HG03460 (cell line): ENCODE data around the gene FAM83D.
A peak's percentile ranks its signal among the peaks of the same experiment; 100 is the strongest.
"Not testable (repeated sequence)": the region's sequence is repeated elsewhere in the genome, so short reads cannot be mapped to it uniquely, and the experiment has no call there.

Source experiments
- ATAC-seq: cut with Tn5 transposase; IDR thresholded peaks from one replicate; pipeline ENCODE4 v1.9.1; 2021; ENCODE audit not compliant: unreplicated experiment

The FAM83D gene

DNA sequence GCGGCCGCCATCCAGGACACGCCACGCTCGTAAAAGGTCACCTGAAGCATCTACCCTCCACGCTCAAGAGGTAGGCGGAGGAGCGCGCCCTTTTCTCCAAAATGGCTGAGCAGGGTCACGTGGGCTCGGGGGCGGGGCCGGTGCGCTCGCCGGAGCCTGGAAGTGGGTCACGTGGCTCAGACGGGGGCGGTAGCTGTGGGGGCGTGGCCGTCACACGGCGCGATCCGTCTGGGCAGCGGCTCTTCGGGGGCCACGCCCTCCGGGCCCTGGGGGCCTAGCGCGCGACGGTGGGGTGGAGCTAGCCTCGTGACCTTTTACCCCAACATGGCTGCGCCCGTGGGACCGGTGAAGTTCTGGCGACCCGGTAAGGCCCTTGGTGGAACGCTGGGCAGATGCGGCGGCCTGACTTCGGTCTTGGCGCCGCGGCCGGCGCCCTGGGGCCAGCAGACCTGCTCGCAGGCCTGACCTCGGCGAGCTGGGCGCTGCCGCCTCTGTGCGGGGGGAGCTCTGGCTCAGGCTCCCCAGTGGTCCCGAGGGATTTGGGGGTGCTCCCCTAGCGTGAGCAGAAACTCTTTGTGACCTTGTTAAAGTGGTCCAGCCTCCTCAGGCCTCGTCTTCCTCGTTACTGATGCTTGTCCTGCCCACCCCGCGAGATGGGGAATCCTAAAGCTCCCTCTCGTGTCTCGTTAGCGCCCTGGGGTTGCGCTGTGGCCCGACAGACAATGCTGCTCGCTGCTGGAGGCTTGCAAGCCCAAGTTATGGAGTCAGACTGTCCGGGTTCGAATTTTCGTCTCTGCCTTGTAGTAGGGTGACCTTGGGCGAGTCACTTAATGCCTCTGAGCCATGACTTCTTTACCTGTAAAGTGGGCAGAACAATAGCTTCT lies 36.1 kb downstream of the FAM83D start, which contains the start of gene DHX35:
Gene DHX35, plus strand, starts transcription at position 301 of the 884 bp plus-strand sequence. Its CDS starts 24 bp downstream, at position 325.
- ATAC-seq = peak; percentile 89

DNA sequence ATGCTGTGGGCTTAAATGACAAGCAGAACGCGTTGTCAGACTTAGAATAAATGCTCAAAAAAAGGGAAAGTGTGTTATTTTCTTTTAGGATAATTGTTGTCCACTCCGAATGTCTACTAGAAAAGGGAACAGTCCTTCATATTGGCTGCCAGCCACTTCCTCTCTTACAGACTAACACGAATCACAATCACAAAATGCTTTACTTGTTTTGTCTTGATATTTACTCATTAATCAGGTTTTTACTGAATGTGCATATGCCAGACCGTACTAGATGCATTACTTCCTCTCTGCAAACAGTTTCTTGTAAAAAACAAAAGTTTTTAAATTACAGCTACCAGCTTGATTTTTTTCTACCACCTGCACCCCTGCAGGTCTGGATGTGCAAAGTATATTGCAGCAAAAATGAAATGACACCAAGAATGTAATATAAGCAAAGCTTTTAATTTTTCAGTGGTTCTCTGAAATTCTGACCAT lies 36.7 kb downstream of the FAM83D start:
- no peak for ATAC-seq

DNA sequence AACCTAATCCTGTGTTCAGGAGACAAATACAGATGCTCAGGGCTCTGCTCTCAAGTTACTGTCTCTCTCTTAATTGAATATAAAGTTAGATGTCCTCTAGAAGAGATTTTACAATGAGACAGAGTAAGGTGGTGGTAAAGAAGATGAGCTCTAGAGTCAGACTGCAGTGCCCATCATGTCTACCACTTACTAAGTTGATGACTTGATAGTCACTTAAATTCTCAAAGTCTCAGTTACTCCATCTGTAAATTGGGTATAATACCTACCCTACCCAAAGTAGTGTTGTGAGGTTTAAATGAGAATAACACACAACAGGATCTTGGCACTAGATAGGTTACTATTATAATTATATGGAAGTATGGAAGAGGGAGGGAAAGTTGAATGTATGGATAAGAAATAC lies 37.5 kb downstream of the FAM83D start:
- ATAC-seq = no peak

DNA sequence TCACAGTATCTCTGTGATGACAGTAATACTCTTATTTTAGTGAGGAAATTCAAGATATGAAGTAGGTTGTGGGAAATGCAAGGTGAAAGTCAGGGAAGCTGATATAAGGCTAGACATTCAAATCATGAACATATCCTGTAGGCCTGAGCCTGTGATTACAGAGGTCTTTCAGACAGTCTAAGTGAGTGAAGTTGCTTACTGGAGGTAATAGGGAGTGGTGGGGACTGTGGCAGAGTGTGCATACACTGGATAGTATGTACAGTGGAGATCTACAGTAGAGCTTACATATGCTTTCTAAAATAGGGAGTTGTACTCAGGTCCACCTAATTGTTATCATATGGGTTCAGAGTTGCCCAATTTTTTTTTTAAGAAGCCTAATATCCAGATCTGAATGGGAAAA lies 39.0 kb downstream of the FAM83D start:
- ATAC-seq = no peak

DNA sequence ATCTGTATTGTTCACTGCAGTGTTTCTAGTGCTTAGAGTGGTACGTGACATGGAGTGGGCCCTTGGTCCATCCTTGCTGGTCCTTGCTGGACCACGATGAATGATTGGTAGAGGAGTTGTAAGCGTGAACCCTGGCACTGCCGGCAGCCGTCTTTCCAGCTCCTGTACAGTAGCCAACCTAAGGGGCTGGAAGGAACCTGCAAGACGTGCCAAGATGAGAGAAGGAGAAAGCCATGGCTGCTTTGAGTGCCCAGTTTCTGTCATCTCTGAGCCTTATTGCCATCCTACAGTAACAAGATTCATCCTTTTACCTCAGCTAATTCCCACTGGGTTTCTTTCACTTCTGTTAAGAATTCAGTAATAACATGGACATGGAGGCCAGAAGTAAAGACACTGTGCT lies 41.9 kb downstream of the FAM83D start:
- no peak for ATAC-seq

DNA sequence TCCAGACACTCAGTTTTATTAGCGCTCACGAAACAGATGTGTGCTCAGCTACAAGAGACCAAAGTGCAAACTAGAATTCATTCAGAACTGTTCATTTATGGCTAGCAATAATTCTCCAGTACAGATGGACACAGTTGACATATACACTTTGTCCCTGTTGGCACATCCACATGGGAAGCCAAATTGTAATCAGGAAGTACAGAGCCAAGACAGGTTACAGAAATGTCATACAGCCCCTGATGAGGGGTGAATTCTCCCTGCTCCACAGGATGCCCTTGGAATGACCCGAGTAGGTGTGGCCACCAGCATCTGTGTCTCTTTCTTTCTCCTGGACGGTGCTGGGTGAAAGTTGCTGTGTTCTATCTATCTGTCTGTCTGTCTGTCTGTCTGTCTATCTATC lies 43.5 kb downstream of the FAM83D start:
- ATAC-seq = no peak

DNA sequence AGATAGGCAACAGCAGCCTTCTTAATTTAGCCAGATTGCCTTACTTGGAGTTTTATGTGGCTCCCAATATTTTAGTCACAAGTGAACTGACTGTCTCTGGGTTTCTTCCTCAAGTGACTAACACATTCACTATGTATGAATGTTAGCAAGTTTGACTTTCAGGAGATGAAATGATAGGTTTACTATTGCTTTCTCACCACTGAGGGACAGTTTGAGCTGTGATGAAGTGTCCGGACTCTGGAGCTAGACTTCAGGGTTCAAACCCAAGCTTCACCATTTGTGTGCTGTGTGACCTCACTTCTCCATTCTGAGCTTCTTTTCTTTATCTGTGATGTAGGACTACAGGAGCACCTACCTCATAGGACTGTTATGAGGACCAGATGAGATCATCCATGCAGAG lies 44.1 kb downstream of the FAM83D start:
- no peak for ATAC-seq

DNA sequence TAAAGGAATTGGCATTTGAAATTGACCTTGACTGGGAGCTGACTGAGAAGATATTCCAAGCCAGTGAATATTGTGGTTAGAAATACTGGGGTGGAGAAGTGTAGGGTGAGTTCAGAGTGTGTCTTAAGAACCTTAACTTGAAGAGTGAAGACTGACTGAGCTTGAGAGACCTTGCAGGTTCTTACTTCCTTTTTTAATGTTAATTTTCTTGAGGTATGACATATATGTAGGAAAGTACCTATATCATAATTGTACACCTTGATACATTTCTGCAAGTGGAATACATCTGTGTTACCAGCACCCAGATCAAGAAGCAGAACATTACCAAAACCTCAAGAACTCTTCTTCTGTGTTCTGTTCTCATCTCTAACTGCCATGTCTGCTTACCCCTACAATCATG lies 46.9 kb downstream of the FAM83D start:
- no peak for ATAC-seq

DNA sequence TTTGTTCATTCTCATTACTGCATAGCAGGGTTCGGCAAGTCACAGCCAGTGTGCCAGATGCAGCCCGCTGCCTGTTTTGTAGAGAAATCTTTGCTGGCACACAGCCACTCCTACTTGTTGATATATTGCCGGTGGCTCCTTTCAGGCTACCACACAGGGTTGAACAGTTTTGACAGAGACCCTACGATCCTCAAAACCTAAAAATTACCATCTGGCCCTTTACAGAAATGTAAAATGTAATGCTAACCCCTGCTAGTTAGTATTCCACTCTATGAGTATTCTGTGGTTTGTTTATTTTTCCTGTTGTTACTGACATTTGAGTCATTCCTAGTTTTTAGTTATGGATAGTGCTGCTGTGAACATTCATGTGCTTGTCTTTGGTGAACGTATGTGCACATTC lies 47.4 kb downstream of the FAM83D start:
- no peak for ATAC-seq

DNA sequence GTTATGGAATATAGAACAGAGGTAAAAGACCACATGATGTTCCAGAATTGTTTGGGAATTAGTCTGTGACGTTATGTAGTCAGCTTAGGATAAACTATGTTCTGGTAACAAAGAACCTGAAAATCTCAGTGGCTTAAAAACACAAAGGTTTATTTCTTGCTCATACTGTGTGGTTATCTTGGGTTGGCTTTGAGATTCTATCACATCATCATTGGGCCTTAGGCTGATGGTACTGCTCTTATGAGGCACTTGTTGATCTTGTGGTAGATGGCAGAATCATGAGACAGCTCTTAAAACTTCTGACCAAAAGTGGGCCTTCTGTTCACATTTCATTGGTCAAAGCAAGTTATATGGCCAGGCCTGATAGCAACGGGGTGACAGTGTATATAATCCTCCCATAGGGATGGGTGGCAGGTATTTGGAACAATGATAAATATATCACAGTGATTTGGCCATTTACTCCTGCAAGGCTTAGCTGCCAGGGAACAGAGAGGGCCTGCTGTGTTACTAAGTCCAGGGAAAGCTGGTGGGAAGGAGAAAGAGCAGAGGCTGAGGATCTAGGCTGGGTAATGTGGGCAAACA lies 49.4 kb downstream of the FAM83D start:
- no peak for ATAC-seq

DNA sequence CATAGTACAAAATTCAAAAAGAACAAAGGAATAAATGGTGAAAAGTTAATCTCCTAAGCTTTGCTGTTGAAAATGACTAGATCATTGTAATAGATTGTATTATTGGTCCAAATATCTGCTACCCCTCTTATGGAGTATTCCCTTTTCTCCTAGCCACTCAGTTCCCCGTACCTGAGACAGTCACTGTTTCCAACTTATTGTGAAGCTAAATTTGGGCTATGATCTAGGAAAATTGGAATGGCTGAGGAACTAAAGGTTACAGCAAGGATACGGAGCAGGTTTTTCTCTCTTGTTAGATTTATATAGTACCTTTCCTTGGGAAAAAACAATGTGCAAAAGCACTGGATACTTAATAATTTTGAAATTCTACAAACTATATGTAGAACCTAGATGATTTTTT lies 53.2 kb downstream of the FAM83D start:
- no peak for ATAC-seq

DNA sequence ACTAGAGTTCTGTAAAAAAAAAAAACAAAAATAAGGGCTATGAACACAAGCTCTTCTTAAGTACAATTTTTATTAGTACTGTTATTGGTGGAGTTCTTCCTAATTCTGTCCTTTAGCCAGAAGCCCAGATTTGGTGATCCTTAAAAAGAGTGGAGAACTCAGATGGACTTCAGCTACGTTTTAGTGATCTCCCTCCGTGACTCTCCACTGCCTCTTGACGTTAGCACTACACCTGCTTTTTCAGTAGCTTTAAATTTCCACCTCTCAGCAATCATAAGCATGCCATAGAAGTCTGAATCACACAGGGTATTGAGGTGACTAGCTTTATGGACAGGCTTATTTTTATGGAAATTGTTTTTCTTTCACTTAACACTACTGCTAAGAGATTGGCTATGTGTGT lies 53.6 kb downstream of the FAM83D start:
- no peak for ATAC-seq

DNA sequence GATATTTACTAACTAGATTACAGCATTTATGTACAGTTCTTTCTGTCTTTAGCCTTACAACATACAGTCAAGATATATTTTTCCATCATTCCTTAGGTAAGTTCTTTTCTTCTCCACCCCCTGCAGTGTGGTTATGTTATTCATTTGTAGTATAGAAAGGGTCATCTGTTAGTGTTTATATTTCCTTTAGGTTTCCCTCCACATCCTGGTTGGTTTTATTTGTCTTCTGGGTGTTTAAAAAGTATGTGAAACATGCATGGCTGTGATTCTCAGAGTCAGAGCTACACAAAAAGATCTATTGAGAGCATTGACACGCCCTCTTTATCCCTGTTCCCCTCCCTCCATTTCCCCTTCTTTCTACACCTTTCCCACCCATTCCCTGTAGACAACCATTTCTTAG lies 56.1 kb downstream of the FAM83D start:
- ATAC-seq = no peak

DNA sequence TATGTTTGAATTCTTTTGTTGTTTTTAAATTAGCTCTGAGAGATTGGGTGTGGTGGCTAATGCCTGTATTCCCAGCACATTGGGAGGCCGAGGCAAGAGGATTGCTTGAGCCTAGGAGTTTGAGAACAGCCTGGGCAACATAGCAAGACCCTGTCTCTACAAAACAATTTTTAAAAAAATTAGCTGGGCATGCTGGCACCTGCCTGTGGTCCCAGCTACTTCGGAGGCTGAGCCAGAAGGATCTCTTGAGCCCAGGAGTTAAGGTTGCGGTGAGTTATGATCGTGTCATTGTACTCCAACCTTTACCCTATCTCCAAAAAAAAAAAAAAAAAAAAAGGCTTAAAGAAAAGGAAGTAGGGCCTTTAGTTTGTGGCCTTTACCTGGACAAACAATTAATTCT lies 58.8 kb downstream of the FAM83D start:
- ATAC-seq = no peak

DNA sequence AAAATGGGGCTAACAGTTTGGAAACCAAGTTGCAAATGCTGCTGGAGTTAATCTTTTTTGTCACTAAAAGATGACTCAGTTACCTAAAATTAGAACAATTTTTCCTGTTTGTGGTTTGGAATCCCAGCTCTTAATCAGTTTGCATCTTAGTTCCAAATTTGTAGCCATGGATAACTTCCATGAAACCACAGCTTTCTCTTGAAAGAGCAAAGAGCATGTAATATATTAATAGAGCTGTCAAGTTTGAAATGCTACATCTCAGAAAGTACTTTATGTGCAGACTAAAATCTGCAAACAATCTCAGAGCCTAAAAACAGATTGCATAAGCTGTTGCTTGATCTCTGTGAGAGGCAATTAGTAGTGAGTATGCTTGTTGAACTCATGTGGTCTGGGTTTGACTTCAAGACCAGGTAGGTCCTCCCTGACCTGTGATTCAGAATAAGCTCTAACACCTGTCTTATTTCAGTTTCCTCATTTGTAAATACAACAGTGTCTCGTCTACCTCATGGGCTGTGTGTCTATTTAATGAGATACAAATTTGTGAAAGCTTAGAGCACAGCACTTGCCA lies 59.5 kb downstream of the FAM83D start:
- no peak for ATAC-seq

DNA sequence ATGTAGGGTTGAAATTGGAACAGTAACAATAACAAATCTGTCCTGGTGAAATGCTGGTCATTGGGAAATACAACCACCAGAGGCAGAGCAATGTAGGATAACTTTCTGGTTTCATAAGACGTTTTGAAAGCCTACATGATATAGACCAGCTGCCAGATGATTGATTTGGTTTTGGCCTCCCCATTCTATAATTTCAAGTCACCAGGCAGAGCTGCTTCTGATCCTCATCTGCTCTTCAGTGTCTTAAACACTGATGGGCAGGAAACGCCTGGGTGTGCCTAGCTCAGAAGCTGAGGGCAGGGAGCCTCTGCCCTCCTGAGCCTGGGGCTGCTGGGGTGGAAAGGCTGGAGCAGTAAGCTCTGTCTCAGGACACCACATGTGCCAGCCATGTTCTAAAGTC lies 60.4 kb downstream of the FAM83D start:
- no peak for ATAC-seq

DNA sequence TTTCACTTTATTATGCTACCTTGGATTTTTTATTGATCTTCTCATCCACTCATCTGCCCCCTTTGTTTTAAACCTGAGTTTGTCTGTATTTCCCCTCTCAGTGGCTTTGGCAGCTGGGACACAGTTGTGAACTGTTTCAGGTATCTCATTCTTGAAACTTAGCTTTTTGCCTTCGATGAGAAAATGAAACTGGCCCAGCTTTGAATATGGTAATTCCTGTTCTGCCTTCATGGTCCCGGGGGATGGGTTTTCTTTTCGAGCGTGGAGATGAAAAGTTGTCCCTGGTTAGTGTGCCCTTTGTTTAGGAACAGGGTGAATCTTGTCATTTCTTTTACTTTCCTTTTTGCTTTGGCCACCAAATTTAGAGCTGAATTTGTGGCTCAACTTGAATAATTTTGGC lies 61.6 kb downstream of the FAM83D start:
- ATAC-seq = peak; percentile 71

DNA sequence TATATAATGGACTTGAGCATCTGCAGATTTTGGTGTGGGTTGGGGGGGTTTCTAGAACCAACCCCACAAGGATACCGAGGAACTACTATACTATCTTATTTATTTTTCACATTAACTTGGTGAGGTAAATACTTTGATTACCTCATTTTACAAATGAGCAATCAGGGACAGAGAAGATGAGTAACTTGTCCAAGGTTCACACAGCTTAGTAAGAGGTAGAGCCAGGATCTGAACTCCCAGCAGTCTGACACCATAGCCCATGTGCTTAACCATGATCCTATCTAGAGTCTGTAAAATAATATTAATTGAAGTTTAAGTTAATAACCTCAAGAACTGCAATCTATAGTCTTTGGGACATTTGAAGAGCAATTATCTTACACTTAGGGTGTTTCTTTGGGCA lies 64.5 kb downstream of the FAM83D start:
- ATAC-seq = no peak

DNA sequence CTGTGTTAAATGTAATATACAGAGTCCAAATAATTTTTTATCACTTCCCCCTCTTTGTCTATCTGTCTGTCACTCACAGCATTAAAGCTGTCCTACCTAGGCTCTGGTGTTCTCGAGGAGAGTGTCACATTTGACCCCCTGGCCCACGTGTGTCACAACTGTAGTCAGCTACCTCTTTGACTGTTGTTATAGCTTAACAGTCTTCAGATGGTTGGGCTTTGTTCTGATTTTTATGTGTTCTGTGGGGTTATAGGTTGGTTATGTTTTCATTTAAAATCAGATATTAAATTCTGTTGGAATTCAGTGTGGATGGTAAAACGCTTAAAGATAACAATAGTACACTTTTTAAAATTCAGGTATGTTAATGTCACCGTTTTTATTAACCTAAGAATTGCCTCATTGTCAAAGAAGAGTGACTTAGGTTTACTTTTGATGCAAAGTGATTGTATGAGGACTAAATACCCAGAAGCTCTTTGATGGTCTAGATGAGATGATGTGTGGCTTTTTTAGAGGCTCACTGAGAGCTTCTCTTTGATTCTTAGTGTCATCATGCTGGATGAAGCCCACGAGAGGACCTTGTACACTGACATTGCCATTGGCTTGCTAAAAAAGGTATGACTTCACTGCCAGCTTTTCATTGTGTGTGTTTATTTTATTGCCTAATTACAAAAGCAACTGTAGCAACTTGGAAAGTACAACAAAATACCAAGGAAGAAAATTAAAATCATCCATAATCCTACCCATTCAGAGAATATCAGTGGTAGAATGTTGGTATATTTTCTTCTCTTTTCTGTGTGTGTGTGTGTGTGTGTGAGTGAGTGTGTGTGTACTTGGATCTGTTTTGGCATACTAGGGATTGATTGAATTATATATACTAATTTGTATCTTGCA lies 65.8 kb downstream of the FAM83D start:
- no peak for ATAC-seq

DNA sequence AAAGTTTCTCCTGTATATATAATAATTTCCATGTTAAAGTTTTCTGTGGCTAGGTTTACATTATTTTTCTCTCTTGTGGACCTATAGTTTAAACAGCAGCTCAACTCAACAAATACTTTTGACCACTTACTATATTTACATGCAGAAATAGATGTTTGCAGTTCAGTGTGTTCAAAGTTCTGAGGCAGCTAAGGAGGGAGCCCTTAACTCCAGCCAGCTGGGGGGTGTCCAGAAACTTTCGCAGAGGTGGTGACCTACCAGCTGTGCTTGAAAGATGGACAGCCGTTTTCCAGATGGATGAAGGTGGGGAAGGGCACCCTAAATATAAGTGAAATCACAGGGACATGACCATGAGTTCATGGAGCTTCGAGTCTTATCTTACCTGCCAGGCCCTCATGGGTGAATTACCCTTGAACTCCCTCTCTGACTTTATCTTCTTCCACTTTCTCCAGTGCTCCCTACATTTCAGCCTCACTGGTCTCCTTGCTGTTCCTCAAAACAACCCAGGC lies 69.4 kb downstream of the FAM83D start:
- no peak for ATAC-seq

DNA sequence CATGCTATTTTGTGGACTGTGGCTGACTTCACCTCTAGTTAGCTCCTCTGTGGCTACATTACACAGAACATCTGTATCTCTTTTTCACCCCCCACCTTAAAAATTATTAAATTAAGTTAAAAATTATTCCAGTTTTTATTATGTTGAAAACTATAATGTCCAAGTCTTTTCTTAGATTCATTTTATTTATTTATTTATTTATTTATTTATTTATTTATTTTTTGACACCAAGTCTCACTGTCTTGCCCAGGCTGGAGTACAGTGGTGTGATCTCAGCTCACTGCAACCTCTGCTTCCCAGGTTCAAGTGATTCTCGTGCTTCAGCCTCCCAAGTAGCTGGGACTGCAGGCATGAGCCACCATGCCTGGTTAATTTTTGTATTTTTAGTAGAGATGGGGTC lies 70.6 kb downstream of the FAM83D start:
- not testable (repeated sequence) for ATAC-seq
